HG02840 (cell line): ENCODE results near the gene ULK4.
"Not testable (repeated sequence)": the region's sequence is repeated elsewhere in the genome, so short reads cannot be mapped to it uniquely, and the experiment has no call there.

ENCODE experiments used
- ATAC-seq: cut with Tn5 transposase; IDR thresholded peaks from one replicate; pipeline ENCODE4 v1.9.1; 2021; ENCODE audit warnings: mild to moderate bottlenecking, moderate library complexity, moderate number of reproducible peaks; ENCODE audit not compliant: unreplicated experiment, low FRiP score

The ULK4 gene

GRCh38 chr3:41695806-41696205, 266.1 kb downstream of the ULK4 start:
- not testable (repeated sequence) for ATAC-seq

DNA sequence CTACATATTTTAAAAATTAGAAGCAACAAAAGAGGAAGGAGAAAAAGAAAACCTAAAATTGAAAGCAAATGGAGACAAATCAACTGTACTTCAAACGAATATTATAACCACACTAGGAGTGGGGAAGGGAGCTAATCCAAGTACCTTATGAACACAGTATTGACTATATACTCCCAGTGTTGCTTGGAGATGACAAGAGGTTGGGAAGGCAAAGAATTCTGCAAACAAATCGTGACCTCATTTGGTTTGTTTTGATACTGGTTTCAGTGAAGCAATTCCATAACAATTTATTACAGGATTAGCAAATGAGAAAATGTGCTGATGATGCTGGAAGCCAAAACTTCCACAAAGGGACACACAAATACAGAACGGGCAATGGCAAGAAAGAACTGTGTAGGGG, 268.1 kb downstream of the ULK4 start:
- no peak for ATAC-seq

DNA sequence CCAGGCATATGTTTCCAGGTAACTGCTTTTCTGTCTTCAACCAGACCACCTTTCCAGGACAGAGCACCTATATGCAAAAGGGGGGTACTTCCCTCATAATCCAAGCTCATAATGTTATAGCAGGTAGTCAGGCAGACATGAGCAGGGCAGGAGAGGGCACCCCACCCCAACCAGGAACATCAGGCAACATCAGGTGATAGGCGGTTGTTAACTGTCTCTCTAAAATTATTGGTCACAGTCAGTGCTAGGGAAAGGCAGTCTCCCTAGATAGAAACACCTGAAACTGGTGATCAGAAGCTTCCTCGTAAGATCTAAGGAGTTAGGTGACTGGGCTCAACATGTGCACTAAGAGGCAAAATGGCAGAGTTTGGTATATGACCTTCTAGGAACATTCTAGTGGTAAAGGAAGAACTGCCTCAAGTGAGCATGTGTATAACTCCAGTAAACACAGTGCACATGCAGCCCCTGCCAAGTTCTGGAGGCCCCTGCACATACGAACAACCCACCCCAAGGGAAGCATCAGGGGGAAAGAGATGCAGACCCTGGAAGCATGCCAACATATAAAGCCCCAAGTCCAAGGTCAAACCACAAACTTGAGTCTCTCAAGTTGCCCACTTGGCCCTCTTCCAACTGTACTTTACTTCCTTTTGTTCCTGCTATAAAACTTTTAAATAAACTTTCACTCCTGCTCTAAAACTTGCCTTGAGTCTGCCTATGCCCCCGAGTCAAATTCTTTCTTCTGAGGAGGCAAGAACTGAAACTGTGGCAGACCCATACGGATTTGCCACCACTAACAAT, 270.9 kb downstream of the ULK4 start:
- no peak for ATAC-seq

DNA sequence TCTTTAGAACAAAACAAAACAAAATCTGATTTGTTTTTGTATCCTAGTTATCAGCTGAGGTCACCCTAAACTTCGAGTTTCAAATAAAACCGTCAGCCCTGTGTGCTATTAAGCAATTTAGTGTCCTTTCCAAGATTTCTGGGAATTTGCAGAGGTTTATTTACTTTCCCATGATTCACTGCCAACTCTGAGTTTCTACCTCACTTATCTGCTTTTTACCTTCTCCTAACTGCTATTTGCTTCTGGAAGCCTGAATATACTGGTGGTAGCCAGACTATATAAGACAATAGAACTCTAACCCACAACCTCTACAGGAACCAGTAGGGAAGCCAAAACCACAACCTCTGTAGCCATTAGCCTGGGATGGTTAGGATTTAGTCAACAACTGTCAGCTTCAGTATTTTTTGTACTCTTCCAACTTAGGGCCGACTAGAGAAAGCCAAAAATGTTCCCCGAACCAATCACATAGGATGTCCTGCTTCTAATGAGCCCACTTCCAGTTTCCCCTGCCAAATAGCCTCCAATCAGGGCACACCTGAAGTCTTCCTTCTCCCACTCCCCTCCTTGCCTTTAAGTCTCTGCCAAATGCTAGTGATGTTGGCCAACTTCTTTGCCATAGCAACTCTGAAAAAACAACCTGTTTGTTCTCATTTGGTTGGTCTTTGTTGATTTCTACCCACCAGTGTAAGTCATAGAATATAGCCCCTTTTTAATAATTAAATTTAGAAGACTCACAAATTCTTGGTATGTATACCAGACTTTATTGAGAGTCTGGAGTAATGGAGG, 273.1 kb downstream of the ULK4 start:
- ATAC-seq = no peak

DNA sequence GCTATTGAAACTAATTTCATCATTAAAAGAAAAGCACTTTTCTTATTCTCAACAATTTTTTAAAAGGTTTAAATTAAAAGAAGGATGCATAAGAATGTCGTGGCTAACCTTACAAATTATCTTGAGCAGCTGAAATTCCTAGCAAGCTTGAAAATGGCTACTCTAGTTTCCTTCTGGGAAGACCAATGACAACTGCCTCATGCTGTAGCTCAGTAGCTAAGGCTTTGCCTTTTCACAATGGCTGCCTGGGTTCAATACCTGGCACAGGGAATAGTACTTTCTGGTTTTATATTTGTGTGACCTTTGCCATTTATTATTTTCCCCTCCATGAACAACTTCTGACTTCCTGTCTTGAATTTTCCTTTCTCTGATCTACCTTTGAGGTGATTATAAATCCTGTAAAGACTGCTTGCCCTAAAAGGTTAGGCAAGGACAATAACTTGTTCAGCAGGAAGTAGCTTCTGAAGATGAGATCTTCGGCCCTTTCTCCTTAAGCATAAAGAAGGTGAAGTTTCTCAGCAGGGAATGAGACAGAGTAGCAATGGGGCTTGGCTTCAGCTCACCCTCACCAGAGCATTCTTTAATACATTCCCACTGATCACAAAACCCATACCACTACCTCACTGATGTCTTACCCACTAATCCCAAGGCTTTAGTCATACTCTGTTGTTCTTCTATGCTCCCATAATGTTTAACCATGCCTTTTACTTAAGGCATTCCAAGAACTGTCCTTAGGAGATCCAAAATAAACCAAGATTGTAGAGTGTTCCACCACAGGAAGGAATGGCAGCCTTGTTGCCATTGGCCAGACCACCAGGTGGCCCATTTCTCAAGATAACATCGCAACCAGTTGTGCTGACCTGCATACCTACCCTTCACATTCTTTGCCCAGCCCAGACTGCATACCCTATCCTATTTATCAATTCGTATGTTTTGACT, 276.8 kb downstream of the ULK4 start:
- no peak for ATAC-seq

DNA sequence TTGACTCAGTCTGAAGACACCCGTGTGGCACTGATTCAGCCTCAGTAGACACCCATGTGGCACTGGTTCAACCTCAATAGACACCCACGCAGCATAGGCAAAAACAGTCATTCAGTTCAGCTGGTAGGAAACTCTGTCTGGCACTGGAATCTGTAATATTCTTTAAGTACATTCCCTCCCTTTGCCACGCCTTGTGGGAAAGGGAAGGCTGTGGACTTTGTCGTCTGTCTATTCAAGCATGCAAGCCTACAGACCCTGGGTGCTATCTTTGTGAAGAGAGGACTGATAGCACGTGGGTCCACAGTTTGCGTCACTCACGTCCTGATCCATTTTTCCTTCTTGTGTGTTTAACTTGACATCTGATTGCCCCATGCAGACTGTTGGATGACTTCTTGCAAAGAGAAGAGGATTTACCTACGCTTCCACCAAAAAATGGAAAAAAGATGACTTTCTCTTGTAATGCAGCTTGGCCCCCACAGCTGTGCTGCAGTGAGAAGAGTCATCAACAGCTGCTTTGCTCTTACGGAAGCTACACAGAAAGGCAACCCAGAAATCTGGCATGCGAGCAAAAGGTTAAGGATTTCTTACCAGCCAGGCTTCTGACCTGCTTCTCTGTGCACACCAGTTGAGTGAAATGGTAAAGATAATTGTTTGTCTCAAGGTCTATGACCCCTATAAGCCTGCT, 278.1 kb downstream of the ULK4 start:
- ATAC-seq = no peak

GRCh38 chr3:41682996-41683395, 278.9 kb downstream of the ULK4 start:
- ATAC-seq = no peak

DNA sequence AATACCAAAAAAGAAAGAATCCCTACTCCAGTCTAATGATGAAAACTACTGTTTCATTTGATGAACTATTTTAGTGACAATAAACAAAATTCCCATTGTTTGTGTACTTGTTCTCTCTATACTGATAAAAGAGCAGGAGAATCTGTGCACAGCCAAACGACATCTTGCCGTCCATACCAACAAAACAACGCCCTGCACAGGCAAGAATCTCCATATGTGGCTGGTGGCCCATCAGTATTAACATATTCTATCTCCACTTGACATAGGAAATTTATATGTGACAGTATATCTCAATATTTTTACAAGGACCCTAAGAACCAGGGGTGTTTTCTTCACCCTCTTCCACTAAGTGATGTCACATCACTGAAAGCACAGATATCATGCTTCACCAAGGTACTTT, 279.5 kb downstream of the ULK4 start:
- ATAC-seq = no peak

GRCh38 chr3:41681479-41681878, 280.4 kb downstream of the ULK4 start:
- ATAC-seq = no peak

DNA sequence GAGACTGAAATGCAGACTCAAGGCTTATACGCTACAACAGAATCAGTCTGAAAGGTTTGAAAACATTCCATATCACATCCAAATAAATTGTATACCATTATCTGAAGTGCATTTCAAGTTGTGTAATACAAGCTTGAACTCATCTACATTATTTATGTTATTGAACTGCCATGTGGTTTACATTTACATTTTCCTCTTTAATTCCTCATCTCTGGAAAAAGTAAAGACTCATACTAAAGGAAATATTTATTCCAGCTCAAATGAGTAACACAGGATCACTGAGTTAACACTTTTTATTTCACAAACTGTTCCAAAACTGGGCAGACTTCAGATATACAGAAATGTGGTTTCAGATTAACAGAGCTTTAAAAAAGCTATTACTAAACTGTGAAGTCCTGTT, 282.5 kb downstream of the ULK4 start:
- no peak for ATAC-seq

- not testable (repeated sequence) for ATAC-seq
These were observed 286.8 kb downstream of the ULK4 start for GRCh38 chr3:41675102-41675501.

- no peak for ATAC-seq
These were observed 287.5 kb downstream of the ULK4 start for GRCh38 chr3:41674449-41674848.

GRCh38 chr3:41673650-41674049, 288.3 kb downstream of the ULK4 start:
- ATAC-seq = no peak

DNA sequence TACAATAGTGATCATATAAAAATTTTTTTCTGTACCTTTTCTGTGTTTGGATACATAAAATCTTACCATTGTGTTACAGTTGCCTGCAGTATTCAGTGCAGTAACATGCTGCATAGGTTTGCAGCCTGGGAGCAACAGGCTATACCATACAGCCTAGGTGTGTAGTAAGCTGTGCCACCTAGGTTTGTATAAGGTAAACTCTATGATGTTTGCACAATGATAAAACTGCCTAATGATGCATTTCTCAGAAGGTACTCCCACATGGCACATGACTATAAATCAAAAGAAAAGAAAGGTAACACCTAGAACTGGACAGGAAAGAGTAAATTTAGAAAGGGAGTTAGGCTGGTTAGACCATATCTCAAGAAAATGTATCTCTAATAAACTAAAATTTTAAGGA, 293.5 kb downstream of the ULK4 start:
- no peak for ATAC-seq

GRCh38 chr3:41662288-41662687, 299.6 kb downstream of the ULK4 start:
- ATAC-seq = no peak

GRCh38 chr3:41661796-41662195, 300.1 kb downstream of the ULK4 start:
- no peak for ATAC-seq

DNA sequence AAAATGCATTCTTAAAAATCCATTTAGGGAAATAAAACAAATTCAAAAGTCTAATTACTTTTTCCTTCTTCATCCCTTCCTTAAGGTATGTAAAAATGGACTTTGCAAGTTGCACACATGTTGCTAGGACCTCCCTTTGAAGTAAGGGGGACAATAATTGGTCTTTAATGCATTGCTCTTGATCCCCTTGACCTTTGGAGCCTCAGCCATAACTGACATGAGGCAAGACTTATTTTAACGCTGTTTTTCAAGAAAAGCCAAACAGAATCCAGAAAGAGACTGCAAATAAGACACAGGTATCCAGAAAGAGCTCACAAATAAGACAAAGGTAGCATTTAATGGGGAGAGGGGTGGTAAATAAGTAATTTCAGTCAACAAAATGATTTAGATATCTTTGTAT, 301.4 kb downstream of the ULK4 start:
- no peak for ATAC-seq

- ATAC-seq = no peak
These were observed 308.2 kb downstream of the ULK4 start for GRCh38 chr3:41653571-41654239.

DNA sequence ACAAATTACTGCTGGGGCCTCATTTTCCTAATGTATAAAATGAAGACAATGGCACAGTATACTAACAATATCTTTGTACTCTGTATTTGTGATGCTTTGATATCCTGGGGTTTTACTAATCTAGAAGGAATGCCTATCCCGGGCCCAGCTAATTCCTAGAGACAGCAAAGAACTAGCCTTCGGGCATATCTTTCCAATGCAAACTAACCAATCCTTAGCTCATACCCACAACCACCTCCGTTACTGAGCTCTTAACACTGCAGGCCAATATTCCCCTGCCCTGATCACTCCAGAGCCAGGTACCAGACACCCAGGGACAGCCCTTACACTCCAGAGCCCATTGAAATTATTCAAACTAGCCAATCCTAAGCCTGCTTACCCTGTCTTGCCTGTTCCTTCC, 309.0 kb downstream of the ULK4 start:
- ATAC-seq = no peak

DNA sequence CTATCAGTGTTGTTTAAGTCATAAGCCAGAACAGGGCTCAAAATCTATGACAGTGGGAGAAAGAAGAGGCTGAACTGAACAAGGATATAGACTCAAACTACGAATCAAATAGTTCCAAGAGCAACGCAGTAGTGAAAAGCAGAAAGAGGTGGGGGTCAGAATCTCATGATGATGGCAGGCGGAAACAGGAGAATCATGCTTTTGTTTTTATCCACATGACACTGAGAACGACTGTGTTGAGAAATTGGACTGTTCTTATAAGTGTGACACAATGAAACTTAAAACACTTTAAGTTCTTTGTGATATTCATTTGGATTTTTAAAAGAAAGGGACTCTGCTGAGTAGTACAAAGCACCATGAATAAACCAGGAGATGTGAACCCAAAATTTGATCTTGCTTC, 309.4 kb downstream of the ULK4 start:
- no peak for ATAC-seq
